RKO (cell line): Measurements from ENCODE around the gene KCNJ14.
A peak's percentile ranks its signal among the peaks of the same experiment; 100 is the strongest.

Source experiments
- DNase-seq: peaks from one replicate; pipeline ENCODE4 v3.0.0-alpha.2; 2016; ENCODE audit warnings: low spot score

KCNJ14 gene

DNA sequence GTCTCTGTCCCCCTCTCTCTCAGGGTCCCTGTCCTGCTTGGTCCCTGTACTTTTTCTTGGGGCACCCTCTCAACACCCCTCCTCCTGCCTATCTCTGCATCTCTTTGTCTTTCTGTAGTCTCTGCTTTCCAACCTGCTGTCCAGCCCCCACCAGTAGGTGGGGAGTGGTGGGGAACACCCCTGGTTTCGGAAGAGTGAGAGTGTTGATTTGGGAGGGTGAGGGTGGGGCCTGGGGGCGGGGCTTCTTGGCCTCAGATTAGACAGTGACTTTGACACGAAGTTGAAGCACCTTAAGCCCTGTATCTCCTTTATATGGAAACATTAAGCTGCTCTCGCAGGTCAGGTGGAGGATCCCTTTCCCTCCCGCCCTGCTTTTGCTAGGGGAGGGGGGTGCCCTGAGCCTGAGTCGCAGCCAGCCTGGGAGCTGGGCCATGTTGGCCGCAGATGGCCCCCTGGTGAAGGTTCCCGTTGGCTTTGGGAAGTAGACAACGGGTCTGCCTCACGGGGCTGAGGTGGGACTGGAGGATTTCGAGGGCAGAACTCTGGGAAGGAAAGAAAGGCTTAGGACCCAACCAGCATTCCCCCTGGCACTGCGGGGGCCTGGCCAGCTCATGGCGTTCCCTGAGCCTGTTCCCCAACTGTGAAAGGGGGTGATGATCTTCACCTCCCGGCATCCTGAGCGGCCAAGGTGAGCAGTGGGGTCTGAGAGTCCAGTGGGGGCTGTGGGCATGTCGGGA, at the start of gene KCNJ14:
TSS of gene KCNJ14 (plus strand) at position 404 of the 737 bp plus-strand sequence. CDS start 6,151 bp downstream, outside the sequence.
- no peak for DNase-seq

DNA sequence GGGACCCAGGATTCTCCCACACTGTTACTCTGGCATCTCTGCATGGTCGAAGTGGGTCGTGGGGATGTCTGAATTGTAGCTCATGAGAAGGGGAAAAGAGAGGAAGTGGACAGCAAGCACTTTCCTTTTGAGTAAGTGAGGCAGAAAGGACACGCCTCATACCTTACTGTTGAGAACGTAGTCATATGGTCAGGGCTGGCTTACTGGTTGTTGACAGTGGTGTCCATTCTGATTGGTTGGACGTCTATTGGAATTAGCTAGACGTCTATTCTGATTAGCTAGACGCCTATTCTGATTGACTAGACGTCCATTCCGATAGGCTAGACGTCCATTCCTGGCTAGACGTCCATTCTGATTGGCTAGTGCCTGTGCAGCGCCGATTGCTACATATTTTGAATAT, 49.5 kb upstream of the KCNJ14 start:
- DNase-seq: no peak

DNA sequence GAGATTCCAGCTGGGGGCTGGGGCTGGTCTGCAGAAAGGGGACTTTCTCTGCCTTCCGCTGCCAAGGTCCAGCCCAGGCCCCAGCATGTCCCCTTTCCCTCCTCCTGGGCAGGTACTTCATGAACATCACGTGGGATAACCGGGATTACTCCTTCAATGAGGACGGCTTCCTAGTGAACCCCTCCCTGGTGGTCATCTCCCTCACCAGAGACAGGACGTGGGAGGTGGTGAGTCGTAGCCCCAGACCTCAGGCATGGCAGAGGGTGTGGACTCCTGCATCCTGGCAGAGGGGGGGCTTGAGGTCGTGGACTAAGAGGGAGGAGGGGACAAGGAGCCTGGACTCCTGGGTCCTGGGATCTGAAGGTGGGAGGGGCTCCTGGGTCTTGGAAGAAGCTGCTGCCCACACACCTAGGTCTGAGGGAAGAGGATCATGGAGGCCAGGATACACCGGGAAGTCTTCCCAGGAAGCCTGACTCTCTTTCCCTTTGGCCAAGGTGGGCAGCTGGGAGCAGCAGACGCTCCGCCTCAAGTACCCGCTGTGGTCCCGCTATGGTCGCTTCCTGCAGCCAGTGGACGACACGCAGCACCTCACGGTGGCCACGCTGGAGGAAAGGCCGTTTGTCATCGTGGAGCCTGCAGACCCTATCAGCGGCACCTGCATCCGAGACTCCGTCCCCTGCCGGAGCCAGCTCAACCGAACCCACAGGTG, 41.3 kb upstream of the KCNJ14 start:
- DNase-seq: no peak

DNA sequence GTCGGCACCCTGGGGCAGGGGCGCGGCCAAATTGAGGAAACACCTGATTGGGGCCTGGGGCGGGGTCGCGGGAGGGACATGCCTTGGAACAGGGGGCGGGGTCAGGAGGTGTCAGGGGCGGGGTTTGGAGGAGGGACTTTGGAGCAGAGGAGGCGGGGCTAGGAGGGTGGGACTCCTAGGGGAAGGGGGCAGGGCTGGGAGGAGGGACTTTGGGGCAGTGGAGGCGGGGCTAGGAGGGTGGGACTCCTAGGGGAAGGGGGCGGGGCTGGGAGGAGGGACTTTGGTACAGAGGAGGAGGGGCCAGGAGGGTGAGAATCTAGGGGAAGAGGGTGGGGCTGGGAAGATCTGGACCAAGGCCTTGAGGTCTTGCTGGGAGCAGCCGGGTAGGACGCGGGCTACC, 40.0 kb upstream of the KCNJ14 start:
- peak; percentile 77 for DNase-seq

- no peak for DNase-seq
Observed at GRCh38 chr19:48415806-48416221, 39.6 kb upstream of the KCNJ14 start.

DNA sequence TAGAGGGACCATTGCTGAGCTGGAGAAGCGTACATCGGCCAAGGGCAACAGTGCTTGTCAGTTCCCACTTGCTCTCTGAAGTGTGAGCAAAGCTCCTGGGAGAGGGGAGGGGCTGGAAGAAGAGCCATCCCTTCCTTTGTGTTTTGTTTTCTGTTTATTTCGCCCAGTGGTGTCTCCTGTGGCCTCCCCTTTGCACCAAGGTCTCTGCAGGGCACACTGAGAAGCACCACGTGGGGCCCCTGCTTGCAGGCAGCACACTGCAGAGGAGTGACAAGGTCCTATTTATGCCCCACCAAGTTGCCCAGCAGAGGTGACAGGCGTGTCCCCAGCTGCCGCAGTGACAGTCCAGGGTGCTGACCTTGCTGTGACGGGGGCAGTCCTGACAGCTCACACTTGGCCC, 38.0 kb upstream of the KCNJ14 start:
- DNase-seq: no peak

- DNase-seq: no peak
Observed at GRCh38 chr19:48418317-48419064, 36.9 kb upstream of the KCNJ14 start.

GRCh38 chr19:48419158-48419920, 36.0 kb upstream of the KCNJ14 start:
- no peak for DNase-seq

GRCh38 chr19:48421548-48421947, 33.8 kb upstream of the KCNJ14 start:
- DNase-seq: no peak

DNA sequence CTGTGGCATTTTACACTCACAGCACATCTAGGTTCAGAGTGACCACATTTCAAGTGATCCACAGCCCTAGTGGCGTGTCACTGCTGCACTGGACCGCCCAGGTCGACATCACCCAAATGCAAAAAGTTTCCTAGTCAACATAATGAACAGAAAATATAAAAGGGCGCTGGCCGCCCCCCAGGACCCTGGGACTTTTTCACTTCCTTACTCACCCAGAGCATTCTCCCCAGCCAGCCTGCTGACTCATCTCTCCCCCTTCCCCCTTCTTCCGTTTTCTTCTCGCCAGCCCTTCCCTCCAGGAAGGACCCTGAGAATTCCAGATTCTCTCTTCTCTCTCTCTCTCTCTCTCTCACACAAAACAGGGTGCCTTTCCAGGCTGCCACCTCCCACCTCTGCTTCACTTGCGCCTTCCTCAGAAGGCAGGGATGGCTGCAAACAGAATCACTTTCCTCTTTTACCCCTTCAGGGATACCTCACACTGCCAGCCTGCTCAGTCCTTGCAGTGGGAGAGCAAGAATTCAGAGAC, 30.6 kb upstream of the KCNJ14 start:
- no peak for DNase-seq

GRCh38 chr19:48428670-48429069, 26.7 kb upstream of the KCNJ14 start:
- no peak for DNase-seq

GRCh38 chr19:48433337-48433736, 22.0 kb upstream of the KCNJ14 start:
- no peak for DNase-seq

GRCh38 chr19:48436586-48436985, 18.8 kb upstream of the KCNJ14 start:
- DNase-seq: no peak

- no peak for DNase-seq
Observed at GRCh38 chr19:48441360-48442050, 13.9 kb upstream of the KCNJ14 start.

- DNase-seq: no peak
Observed at GRCh38 chr19:48442116-48443035, 13.0 kb upstream of the KCNJ14 start.

DNA sequence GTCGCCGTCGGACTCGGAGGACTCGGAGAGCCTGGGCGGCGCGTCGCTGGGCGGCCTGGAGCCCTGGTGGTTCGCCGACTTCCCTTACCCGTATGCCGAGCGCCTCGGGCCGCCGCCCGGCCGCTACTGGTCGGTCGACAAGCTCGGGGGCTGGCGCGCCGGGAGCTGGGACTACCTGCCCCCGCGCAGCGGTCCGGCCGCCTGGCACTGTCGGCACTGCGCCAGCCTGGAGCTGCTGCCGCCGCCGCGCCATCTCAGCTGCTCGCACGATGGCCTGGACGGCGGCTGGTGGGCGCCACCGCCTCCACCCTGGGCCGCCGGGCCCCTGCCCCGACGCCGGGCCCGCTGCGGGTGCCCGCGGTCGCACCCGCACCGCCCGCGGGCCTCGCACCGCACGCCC, 12.1 kb upstream of the KCNJ14 start:
- DNase-seq: no peak

GRCh38 chr19:48443731-48444128, 11.6 kb upstream of the KCNJ14 start:
- DNase-seq: no peak

DNA sequence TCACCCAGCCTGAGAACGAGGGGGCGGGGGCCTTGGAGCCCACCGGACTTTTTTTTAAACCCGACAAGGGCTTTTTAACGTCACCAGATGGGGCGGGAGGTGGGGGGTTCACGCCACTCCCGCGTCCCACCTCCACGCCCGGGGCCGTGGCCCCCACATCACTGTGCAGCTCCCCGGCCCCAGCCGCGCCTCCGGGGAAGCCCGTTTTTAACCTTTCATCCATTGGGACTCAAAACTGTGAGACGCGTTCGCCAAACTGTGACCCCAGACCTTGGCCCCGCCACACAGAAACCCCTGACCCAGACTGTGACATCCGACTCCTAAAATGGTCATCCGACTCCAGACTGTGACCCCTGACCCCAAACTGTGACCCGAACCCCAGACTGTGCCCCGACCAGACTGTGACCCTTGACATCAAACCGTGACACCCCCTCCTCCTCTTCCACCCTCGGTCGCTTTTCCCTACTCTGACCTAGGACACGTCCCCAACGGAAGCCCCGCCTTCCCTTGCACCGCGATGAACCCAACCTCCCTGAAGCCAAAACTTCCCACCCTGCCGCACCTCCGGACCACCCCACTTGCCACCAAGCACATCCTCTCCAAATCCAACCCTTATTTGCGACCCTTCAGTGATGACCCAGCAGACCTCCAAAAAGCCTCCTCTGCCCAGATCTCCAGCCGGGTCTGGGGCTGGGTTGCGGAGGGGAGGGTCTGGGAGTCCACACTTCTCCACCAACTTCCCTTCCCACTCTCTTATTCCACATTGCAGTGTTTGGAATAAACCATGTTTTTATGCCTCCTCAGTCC, 11.0 kb upstream of the KCNJ14 start:
- no peak for DNase-seq

DNA sequence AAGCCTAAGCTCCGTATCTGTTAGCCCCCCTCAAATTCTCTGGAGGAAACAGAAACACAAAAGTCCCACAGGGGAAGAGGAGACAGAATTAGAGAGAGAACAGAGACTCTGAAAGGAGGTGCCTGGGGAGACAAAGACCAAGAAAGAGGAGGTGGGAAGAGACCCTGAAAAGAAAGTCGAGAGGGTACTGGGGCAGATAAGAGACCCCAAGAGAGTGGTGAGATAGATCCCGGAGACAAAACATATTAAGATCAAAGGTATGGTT, 10.5 kb upstream of the KCNJ14 start:
- DNase-seq: no peak

GRCh38 chr19:48445256-48445605, 10.1 kb upstream of the KCNJ14 start:
- peak; percentile 93 for DNase-seq
